GOT3 (cell line): ENCODE measurements around the gene CLDN11.

Experiments used
- DNase-seq: peaks from one replicate; lab custom pipeline; 2025; ENCODE audit warnings: mixed read lengths; lab: John Stamatoyannopoulos, UW

CLDN11 gene

DNA sequence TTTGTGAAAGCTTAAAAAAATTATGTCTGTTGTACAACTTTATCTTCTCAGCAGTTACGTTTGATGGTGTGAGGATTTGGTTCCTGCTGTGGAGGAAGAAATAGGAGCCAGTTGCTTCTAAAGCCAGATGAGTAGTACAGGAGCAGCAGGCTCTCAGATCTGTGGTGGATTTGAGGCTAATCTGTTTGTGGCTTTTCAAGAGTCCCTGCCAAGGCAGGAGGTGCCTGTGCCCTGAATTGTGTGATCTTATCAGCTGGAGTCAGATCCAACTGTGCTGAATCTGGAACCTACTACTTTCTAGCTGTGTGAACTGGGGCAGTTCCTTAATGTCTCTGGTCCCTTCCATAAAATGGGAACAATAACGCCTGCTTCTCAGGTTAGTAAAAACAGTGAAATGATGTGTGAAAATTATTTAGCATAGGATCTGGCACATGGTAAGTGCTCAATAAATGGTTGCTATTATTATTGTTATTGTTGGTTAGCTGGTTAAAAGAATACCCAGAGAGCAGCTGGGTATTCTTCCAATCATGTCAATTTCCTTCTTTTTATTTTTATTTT lies 7.7 kb downstream of the CLDN11 start:
- no peak for DNase-seq

DNA sequence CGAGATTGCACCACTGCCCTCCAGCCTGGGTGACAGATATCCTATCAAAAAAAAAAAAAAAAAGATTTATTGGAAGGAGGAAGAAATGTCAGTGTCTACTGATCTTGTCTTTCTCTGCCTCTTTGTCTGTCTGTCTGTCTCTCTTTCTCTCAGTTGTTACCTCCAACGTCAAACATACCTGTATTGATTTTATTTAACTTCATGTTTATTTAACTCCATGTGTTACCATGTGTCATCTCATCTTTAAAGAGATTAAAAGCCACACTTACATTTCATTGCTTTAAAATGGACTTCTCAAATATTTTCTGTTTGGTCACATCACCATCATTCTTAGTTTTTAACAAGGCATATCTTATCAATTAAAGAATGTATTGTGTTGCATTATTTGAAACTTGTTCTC lies 9.4 kb downstream of the CLDN11 start:
- no peak for DNase-seq

DNA sequence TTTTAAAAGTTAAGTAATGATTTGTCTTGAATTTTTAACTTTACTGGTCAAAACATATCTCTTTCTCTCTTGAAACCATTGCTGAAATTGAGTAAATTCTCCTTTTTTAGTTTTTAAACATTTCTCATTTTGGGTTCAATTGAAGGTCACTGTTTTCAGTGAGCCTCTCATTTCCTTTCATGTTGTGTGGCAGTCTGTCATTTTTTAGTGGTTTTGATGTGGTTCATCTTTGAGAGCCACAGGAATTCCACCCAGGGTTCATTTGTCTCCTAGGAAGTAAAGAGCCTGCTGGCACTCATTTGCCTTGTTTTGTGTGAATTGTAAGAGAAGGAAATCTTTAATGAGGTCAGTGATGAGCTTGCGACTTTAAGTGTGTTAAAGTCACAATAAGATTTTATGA lies 10.4 kb downstream of the CLDN11 start:
- DNase-seq: no peak

DNA sequence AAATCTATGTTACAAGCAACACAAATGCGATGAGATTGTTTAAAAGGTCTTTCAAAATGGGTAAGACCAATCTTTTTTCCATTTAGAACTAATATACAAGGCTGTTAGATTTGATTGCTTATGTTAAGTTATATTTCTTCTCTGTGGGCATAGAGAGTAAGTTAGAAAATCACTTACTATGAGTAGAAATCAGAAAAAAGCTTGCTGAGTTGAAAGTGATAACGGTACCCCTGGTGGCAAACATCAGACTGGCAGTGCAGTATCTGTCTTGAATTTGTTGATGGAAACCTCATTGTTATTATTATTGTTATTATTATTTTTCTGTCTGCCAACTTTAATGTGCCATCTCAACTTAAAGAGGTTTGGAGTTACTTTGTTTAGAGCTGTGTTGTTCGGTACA lies 12.4 kb downstream of the CLDN11 start:
- no peak for DNase-seq

DNA sequence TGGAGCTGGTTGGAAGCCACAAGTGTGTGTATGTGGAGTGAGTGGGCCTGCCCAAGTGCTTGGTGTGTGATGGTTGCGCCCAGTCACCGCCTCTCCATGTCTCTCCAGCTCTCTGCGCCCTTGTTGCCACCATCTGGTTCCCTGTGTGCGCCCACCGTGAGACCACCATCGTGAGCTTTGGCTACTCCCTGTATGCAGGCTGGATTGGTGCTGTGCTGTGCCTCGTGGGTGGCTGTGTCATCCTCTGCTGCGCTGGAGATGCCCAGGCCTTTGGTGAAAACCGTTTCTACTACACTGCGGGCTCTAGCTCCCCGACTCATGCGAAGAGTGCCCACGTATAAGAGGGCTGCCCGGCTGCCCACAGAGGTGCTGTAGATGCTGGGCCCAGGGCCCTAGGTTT lies 13.7 kb downstream of the CLDN11 start:
- no peak for DNase-seq

DNA sequence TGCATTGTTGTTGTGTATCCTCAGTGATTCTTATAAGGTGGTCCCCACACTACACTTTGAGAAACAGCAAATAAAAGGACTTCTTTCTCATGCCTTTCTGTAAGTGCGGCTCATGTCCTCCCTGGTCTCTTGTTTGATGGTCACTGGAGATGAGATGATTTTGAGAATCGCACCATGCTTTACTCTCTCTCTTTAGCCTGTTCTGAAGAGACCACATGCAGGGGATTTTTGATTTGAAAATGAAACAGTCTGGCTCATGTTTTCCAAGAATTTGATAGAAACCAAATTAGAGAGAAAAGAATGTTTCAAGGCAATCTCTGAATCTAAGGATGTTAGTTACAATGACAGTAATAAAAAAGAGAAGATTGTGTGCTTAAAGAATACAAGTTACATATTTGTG lies 18.0 kb downstream of the CLDN11 start:
- DNase-seq: no peak

DNA sequence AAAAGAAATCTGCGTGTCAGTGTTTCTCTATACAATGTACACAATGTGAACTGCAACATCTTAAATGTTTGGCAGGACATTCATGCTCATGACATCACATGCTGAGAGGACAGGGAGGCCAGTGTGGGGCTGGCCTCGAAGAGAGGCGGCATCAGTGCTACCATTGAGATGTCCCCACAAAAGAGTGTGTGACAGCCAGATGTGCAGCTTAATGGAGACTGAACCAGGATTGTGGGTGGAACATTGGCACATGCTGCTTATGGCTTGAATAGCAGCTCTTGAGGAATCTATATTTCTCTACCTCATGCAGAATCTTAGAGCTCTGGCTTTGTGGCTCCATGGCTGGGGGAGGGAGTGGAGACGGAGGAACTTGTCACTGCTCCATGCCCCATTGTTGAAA lies 18.5 kb downstream of the CLDN11 start:
- DNase-seq: no peak

DNA sequence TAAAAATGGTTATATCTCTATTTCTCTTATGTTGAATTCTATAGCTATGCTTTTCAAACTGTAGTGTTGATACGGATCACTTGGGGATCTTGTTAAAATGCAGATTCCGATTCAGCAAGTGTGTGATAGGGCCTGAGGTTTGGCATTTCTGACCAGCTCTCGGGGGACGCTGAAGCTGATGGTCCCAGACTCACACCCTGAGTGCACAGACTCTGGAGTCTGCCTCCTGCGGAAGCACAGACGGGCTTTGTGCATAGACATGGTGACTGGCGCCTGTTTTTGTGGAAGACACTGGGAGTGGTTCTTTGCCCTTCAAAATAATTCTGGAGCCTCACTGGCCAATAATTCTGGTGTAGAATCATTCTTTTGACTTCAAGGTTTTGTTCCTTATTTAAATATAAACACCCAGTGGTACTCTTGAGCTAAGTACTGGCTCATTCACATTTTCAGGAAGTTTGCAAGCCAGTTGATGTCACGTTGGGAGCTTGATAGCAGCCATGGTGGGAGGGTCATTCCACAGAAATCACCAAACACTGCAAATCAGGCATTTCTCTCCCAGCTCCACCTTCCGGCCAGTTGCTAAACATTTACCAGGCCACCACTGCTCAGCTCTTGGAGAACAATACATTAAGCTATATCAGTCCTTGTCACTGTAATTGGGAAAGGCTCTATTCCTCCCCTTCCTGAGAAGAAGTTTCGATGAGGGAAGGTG lies 19.2 kb downstream of the CLDN11 start:
- no peak for DNase-seq

DNA sequence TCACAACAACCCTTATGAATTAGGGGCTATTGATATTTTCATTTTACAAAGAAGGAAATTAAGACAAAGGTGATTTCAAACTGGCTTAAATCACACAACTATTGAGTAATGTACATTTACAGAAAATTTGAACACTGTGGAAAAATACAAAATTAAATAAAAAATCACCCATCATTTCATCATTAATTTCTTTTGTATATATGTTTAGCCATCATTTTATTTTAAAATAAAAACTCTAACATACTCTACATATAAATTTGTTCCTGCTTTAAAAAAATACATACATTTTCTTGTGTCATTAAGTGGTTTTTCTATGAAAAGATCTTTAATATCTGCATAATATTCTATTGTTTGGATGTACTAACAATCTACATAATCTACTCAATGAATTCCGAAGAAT lies 20.2 kb downstream of the CLDN11 start:
- DNase-seq: no peak

DNA sequence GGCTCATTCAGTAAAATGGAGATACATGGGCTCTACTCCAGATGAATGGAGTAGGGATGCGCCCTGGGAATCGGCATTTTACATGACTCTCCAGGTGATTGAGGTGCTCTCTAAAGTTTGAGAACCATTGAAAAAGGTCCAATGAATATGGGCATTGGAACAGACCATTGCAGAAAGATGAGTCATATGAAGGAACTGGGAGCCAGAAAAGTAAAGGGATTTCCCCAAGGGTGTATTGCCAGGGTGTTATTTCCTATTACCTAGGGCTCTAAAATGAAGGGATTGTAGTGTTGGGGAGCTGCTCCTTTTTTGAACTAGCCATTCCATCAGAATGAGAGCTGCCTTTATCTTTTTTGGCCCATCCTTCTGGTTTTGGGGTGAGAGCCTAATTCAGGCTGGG lies 21.7 kb downstream of the CLDN11 start:
- DNase-seq: no peak

DNA sequence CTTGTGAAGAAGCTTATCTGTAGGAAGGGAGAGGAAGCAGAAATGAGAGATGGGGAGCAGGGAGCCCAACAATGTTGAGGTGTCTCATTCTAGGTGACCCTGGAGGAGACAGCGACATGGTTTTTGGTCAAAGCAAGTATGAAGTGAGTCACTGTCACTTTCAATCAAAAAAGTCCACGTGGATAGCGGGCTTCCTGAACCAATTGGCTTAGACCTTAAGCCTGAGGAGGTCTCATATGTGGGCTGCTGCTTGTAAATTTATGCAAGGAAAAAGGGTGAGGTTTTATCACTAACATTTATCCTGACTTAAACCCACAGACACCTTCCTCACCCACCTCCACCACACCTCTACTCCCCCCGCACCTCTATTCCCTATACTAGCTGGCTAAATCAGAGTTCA lies 22.7 kb downstream of the CLDN11 start:
- no peak for DNase-seq

DNA sequence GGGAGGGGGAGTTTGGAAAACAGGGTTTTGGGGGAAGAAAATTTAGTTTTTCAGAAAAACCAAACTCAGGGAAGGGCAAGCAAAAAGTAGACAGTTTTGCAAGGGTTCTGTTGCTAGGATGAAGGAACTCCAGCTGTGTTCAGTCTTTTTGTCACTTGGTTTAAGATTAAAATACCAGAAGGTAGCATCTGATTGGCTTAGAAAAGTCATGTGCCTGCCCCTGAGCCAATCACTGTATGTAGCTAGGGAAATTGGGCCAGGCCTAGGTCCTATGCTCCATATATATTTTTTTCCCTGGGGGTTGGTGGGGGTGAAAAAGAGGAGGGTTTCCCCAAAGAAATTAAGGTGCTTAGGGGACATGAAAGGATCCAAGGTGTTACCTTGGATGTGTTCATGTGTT lies 24.3 kb downstream of the CLDN11 start:
- no peak for DNase-seq

DNA sequence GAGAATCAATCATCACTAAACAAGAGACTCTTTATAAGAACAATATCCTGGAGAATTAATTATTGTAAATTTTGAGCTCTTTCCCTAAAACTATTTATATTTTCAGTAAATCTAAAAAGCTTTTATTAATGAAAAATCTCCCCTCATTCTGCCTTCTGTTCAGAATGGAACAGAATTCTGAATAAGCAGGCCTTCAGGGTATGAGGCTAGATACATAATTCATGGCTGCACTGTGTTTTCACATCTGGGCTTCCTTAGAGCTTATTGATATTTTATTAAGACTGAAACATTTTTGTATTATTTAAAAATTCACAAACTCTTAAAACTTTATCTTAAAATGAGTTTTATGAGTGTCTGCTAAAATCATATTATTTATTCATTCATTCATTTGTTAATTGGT lies 24.8 kb downstream of the CLDN11 start:
- DNase-seq: no peak

DNA sequence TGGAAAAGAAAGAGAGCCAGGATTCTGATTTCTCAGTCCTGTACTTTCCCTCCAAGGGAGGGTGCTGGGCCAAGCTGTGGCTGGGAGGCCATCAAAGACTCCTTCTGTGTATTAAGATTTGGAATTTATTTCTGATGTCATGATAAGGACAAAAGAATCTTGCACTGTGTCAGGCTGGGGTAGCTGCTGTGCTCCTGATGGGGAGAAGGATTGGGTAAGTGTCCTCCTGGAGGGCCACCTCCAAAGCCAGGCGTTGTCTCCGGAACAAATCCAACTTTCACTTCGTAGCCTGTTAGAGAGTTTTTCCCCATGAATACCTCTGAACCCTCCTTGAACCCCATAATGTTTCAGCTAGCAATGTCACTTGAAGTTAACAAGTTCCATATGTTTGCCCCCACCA lies 29.9 kb downstream of the CLDN11 start:
- DNase-seq: no peak

DNA sequence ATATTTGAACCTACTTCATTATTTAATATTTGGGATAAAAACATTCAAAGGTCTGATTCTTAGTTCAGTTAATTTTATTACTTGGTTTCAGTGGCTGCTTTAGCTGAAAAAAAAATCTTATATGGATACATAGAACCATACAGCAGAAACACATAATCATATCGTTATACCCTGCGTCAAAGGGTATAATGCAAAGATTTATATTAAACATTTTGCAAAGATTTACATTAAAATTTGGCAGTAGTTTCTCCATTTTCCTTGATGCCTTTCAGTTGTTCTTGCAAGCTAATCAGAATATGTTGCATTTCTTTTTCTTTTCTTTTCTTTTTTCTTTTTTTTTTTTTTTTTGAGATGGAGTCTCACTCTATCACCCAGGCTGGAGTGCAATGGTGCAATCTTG lies 31.4 kb downstream of the CLDN11 start:
- DNase-seq: no peak

DNA sequence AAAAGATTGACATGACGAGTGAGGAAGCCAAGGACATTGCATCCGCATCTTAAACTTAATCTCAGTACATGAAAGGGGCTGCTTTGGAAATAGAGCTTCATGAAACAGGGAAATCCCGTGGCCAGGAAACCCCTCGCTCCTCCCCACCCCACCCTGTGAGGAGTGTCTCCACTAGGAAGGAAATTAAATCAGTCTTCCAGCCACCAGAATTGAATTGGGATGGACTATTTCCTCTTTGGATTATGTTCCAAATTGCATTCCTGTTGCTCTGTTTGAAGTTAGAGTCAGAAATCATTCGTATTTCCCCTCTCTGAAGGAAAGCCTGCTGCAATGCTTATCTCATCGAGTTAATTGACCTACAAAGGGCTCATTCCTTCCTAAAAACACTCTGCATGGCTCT lies 35.8 kb downstream of the CLDN11 start:
- DNase-seq: no peak

DNA sequence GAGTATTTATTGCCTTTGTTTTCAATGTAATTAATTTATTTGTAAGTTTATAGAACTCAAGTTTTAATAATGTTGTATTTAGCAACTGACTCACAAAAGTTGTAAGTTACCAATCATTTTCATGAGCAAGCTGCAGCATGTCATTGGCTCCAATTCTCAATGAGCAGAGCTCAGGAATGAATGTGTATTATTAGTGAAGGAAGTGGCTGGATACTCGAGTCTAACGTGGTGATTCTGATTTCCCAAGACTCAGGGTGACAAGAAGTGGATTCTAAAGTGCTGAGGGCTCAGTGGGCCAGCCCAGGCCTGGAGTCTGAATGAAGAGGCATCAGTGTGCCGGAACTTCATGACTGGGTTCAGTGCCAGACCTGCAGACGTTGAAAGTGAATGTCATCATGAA lies 39.6 kb downstream of the CLDN11 start:
- no peak for DNase-seq

DNA sequence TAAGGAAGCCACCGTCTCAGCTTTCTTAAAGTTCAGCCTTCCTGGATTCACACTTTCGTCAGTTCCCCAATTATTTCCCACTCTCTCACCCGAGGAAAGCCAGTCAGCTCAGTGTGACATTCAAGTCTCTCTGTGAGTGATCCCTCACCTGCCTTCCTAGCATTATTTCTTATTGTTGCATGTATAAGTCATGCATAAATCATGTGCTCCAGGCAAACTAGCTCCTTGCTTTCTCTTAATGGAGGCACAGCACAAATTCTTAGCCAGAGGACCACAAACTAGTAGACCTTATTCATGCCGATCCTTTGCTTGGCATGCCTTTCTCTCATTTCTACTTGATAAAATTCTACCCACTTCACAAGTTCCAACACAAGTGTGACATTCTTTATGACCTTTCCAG lies 44.3 kb downstream of the CLDN11 start:
- no peak for DNase-seq

DNA sequence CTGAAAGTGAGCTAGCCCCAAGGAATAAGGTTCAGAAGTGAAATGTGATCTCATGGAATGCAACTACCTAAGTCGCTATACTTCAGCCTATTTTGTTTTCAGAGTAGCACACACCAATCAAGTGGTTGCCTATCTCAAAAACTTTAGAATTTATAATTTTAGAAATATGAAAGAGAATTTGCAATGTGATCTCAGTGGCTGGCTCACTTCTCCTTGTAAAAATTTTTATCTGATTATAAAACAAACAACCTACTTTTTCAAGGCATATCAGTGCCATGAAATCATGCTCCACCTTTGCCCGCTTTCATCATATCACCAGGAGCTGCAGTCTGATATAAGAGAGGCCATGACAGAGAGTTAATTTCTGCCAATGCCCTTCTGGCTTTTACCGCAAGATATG lies 47.3 kb downstream of the CLDN11 start:
- no peak for DNase-seq

DNA sequence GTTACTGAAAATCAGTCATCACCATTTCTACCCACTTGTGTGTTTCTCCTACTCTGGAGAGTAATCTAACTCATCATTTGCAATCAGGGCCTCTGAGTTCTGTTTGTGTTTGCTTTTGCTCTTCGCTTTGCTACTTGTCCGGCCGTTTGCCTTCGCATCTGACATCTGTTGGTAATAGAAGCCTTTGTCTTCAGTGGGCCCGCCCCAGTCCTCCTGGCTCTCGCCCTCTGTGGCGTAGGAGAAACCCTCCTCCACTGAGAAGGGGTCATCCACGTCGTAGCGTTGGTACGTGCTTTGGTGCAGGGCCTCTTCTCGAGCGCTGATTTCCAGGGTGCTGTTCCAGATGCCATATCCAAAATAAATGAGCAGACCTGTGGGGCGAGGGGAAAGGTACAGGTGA lies 48.3 kb downstream of the CLDN11 start:
- DNase-seq: no peak

DNA sequence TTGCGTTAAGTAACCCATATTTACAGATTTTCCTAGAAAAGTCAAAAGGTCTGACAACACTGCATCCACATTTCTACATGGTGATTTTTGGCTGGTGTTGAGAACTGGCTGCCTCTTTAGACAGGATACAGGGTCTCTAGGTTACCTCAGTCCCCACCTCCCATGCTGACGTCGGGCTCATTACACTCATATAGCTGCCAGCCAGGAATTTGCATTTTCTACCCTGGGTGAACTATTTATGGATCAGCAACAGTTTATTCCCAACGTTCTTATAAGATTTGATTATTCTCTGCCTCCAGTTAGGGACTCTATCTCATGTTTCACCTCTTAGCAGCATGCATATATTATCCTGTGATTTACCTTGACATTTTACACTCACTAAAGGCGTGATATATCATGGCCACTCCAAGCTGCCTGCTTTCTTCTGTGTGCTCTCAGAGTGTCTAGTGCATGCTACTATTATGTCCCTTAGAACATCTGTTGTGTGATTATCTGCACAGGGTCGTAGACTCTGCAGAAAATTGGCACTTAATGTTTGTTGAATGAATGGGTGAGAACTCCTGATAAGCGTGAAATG lies 49.0 kb downstream of the CLDN11 start:
- no peak for DNase-seq

DNA sequence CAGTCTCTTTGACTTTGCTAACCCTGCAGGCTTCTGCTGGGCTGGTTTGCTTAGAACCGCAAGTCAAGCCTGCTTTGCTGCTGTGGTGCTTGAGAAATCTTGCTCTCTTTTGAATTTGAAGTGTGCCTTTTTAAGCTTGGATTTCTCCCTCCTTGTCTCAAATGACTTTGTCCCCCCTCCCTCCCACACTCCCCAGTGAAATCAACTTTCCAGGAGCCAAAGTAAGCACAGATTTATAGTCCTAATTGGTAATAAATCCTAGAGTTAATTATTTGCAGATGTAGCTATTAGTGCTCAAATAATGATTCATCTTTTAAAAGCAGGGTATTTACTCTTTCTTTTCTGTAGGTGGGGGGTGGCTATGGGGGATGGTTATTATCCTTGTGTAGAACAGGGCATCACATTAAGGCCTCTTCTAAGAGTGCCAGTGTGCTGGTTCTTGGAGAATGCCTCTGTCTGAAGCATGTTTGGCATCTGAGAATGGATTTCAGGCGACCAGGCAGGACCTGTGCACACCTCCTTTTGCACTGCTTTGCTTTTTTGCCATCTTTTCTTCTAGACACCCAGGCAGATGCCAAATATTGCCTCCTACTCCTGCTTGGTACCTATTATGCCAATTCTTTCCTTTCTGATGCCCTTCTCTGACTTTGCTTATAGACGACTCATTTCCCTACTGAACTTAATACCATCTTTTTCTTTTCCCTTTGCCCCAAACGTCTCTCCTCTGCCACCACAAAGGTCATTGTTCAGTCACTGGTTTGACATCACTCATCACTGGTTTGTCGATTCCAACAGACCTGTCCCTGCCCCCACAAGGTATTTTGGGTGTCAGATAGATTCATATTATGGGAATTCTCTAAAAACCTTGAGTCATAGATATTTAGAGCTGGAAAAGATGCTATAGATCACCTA lies 50.7 kb downstream of the CLDN11 start:
- DNase-seq: no peak
